HG02870 (cell line): Measurements from ENCODE around the gene M1AP.

Source experiments
- ATAC-seq: cut with Tn5 transposase; IDR thresholded peaks from one replicate; pipeline ENCODE4 v1.9.1; 2021; ENCODE audit warnings: mild to moderate bottlenecking, moderate library complexity; ENCODE audit not compliant: unreplicated experiment

Gene M1AP

DNA sequence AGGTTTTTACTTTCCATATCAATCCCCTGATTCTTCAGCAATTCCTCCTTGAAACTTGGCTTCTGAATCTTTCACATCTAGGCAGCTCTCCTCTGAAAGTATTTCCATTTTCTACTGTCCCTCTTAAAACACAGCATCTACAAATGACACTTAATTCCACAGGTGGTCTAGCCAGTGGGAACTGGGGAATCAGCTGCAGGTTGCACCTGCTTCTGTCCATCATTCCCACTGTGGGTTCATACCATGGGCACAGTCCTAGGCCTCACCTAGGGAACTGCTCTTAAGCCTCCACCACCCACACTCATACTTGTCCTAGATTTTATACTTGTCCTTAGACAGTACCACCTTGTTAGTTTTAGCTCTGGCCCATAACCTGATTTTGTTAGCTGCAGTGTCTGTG is 96.6 kb downstream of the M1AP start:
- ATAC-seq: no peak

DNA sequence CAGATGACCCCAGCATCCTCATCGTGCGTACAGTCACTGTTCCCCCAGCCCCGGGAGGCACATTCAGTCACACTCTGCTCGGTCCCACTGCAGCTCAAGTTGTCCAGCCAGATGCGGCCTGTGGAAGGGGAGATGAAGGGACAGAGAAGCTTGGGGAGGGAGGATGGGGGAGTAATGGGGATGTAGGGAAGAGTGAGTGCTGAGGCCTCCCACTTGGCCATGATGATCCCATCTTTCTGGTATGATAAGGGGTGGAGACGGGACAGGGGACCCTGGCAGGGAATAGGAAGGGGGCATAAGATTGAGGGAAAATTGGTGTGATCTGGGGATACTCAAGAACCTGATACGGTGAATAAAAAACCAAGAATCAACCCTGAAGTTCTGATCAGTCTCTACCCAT is 97.9 kb downstream of the M1AP start:
- no peak for ATAC-seq

- ATAC-seq: no peak
These were observed 99.0 kb downstream of the M1AP start for GRCh38 chr2:74548900-74549826.

- no peak for ATAC-seq
These were observed 99.7 kb downstream of the M1AP start for GRCh38 chr2:74548285-74548899.

DNA sequence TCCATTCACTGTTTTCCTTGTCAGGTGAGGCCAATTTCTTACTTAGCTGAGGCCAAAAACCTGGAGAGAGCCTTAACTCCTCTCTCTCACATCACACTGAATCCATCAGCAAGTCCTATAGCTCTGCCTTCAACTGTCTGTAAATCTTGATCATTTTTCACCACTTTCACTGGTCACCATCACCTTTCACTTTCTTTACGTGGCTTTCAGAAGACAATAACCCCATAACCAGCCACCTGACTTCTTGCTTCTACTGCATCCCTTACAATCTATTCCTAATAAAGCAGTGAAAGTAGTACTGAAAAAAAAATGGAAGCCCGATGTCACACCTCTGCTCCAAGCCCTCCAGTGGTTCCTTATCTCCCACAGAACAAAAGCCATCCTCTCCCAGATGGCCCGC is 102.1 kb downstream of the M1AP start:
- ATAC-seq: no peak

- ATAC-seq: no peak
These were observed 103.5 kb downstream of the M1AP start for GRCh38 chr2:74544634-74545033.

GRCh38 chr2:74542978-74543377 is 105.2 kb downstream of the M1AP start:
- ATAC-seq: no peak

DNA sequence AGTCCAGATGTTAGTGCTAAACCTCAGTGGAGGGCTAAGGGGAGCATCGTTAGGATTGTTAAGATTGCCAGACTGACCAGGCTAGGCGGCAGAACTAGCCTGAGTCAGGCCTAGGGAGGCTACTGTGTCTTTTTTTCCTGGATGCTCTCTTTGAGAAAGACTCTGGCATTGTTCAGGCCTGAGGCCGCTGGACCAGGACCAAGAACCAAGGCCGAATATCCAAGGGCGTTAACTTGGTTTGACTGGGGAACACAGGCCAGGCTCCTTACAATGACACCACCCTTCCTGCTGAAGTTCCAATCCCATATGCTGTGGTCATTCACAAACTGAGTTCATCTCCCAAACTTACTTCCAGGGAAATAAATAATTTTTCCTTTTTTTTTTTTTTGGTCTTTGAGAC is 107.8 kb downstream of the M1AP start:
- no peak for ATAC-seq

- ATAC-seq: peak; percentile 53
These were observed 109.2 kb downstream of the M1AP start for GRCh38 chr2:74538881-74539339.

DNA sequence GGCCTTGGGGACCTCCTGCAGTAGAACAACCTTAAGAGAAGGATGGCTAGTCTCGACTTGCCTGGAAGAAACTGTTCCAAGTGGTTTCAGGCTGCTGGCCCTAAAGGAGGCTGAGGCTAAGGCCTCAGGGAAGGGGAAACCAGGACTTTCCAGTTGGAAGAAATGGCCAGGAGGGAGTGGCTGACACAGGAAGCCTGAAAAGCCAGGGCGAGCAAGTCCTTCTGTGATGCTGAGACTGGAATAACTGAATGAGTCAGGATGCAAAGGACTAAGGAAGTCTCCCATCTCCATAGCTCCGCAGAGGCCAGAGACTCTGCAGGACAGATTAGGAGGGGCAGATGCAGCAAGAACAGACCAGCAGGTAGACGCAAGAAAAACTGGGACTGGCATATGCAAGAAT is 111.0 kb downstream of the M1AP start:
- ATAC-seq: no peak

GRCh38 chr2:74536166-74536950 is 111.8 kb downstream of the M1AP start:
- no peak for ATAC-seq

DNA sequence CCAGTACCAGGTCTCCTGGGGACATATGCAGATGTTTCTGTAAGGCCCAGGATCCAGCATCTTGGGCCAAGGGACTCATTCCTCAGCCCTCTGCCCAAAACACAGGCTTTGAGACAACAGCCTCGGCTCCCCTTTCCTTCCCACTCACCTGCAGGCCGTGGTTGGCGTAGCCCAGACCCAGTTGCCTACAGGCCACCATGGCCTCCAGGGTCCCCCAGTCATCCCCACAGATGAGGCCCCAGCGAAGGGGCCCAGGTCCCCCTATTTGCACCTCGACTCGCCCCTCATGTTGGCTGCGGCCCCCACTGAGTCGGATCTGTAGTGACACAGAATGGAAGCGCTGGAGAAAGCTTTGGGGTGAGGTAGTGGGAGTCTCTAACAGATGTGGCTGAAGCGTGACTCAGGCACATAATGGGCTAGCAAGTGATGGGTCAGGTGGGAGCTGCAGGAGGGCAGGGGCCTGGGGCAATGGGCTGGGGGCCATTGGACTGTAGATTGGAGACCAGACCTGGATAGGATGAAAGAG is 112.6 kb downstream of the M1AP start:
- ATAC-seq: no peak

DNA sequence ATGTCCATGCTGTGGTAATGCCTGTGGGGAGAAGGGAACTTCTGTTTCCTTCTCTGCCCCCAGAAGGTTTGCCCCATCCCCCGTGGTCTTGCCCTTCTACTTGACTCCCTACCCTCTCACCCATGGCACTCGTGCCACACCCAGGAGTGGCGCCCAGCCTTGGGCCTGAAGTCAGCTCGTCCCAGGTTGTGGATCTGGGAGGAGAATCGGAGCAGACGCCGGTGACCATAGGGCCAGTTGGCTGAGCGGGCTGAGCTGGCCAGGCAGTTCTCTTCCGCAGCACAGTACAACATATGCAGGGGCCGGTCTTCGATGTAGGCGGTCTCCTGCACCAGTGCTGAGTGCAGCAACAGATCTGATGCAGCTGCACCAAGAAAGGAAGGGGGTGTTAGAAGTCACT is 113.7 kb downstream of the M1AP start:
- ATAC-seq: no peak

GRCh38 chr2:74533464-74533863 is 114.7 kb downstream of the M1AP start:
- no peak for ATAC-seq

DNA sequence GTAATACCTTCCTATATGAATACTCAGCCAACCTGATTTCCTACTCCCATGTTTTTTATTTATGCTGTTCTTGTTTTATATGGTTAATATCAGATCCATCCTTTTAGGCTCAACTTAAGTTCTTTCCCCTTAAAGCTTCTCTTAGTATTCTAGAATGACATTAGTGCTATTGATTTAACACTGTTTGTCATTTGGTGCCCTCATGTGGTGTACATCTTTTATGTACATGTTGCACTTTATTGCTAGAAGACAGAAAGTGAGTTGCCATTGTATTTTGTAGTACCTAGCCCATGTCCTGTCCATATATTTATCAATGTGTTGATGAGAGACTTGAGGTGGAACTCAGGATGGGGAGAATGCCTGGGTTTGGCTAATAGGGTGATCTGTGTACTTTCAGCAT is 115.9 kb downstream of the M1AP start:
- no peak for ATAC-seq

GRCh38 chr2:74531666-74532065 is 116.5 kb downstream of the M1AP start:
- no peak for ATAC-seq

DNA sequence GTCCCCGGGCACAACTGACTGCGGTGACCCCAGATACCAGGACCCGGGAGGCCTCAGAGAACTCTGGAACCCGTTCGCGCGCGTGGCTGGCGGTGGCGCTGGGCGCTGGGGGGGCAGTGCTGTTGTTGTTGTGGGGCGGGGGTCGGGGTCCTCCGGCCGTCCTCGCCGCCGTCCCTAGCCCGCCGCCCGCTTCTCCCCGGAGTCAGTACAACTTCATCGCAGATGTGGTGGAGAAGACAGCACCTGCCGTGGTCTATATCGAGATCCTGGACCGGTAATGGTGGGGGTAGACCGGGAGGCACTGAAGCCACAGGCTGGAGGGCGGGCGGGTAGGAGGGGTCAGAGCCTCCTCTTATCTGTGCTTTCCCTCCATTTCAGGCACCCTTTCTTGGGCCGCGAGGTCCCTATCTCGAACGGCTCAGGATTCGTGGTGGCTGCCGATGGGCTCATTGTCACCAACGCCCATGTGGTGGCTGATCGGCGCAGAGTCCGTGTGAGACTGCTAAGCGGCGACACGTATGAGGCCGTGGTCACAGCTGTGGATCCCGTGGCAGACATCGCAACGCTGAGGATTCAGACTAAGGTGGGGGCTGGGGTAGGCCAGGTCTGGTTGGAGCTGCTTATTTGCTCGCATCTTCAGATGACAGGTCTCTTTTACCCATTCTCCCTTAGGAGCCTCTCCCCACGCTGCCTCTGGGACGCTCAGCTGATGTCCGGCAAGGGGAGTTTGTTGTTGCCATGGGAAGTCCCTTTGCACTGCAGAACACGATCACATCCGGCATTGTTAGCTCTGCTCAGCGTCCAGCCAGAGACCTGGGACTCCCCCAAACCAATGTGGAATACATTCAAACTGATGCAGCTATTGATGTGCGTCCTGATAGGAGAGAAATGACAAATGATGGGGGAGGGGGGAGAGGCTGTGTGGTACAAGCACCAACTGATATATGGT is 117.6 kb downstream of the M1AP start:
- peak; percentile 24 for ATAC-seq

- ATAC-seq: peak; percentile 73
These were observed 118.5 kb downstream of the M1AP start, which contains the start of the genes AUP1 and HTRA2 for GRCh38 chr2:74529357-74530238. Gene AUP1 (minus strand): TSS chr2:74529706. CDS start chr2:74529629, 77 bp downstream. Gene HTRA2 (plus strand): TSS chr2:74529933. CDS start chr2:74530007, 74 bp downstream.
